ENCODE results near the gene ZNF865.

ZNF865 gene

DNA sequence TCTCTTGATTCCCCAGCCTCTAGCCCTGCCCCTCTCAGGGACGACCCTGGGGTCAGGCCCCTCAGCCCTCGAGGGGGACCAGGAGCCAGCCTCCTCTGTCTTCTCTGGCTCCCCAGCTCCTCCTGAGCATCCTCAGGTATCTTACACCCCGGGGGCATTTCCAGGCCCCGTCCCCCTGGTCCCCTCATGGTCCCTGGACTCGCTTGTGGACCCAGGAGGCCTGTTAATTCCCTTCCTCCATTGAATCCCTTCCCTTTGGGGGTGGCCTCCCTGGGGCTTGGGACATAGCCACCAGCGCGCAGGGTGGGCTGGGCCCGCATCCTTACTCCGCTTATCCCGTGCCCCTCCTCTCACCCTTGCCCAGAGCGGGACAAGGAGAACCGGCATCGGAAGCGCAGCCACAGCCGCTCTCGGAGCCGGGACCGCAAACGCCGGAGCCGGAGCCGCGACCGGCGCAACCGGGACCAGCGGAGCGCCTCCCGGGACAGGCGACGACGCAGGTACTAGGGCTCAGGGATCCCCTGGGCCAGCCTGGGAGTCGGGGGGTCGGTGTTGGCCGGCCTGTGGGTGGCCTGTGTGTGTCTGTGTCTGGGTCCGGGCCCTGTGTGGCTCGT is 53.5 kb downstream of the ZNF865 start:
- no peak for DNase-seq (ENCODE audit: low read depth in 2 of 2)

- DNase-seq (ENCODE audit: low read depth in 2 of 2), result no peak
Measured at GRCh38 chr19:55659822-55660221, 54.4 kb downstream of the ZNF865 start.

- DNase-seq (ENCODE audit: low read depth in 2 of 2), result no peak
Measured at GRCh38 chr19:55660404-55660803, 55.0 kb downstream of the ZNF865 start.

- no peak for DNase-seq (ENCODE audit: low read depth in 2 of 2)
Measured at GRCh38 chr19:55660991-55661390, 55.5 kb downstream of the ZNF865 start.

DNA sequence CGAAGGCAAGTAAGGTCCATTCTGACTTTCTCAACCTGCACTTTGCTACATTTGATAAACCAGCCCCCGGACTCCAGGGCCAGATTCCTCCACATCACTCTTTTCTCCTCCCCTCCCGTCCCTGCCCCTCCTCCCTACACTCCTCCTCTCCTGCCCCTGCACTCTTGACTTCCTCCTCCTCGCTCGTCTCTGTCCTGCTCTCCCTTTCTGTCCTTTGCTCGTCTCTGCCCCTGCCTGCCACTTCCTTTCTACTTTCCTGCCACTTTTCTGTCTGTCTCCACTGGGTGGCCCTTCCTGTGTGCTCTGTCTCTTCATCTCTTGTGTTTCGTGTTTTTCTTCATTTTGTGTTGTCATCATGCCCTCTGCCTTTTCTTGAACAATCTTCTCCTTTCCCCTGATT is 56.4 kb downstream of the ZNF865 start:
- DNase-seq (ENCODE audit: low read depth in 2 of 2), result no peak

- DNase-seq (ENCODE audit: low read depth in 2 of 2), result no peak
Measured at GRCh38 chr19:55663846-55664536, 58.5 kb downstream of the ZNF865 start.

DNA sequence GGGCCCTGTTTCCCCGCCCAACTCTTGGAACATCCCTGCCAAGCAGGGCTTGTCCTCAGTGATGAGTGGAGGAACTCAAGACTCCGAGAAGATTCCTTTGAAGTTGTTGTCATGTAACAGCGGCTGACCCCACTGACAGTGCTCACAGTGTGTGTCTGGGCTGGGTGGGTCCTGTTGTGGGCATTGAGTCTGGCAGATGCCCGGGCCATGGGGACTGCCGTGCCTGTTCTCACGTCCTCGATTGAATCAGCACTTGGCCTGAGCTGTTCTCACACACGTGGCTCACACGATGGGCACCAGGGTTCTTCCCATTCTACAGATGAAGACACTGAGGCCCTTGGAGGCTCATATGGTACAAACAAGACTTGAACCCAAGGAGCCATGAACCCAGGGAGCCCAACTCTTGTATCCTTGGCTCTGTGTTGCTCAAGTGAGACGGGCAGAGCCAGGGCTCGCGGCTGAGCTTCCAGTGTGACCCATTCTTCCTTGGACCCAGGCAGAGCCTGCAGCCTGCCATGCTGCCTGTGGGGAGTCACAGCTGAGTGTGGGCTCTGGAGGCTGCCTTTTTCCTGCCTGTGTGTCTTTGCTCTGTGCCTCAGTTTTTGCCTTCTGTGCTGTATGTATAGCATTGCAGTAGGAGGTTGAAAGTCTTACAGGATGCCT is 61.0 kb downstream of the ZNF865 start:
- DNase-seq (ENCODE audit: low read depth in 2 of 2), result no peak

Measured in stimulated activated CD4-positive, alpha-beta T cell treated with anti-CD3 and anti-CD28 coated beads, Interleukin-4, amount 100 ng/mL, for 48 hours (primary cell).